Natural killer cell (primary cell): ENCODE data around the gene GPM6B. TPM values are rescaled to one million over a fixed set of nuclear protein-coding genes. Genes with fewer than 3 reads are reported as not detected.

Experiments
- ATAC-seq, 3 donors: fragments of 150-1000 bp in 2 of 3; fragments of 200-7000 bp in 1 of 3; cut with Tn5 transposase; 1 replicate in 1 of 3; 2 replicates in 2 of 3; pipeline ENCODE4 v1.10.0; 2021; ENCODE audit warnings: mild to moderate bottlenecking in 2 of 3, moderate library complexity in 2 of 3
- DNase-seq, 2 donors: peaks; one replicate each; pipeline versions ENCODE4 v3.0.0 to v3.0.0-alpha.2; 2013 to 2021; ENCODE audit warnings: mixed read lengths in 1 of 2
- H3K27ac ChIP-seq: one replicate; pipeline ENCODE4 v1.5.1; 2013; ENCODE audit warnings: mild to moderate bottlenecking, low read length
- H3K27me3 ChIP-seq: one replicate; pipeline ENCODE4 v1.6.1; 2013; ENCODE audit warnings: low read length; ENCODE audit not compliant: control insufficient read depth, insufficient read depth
- H3K36me3 ChIP-seq: one replicate; pipeline ENCODE4 v1.6.1; 2013; ENCODE audit warnings: low read length; ENCODE audit not compliant: control insufficient read depth, insufficient read depth
- H3K4me1 ChIP-seq: one replicate; pipeline ENCODE4 v1.6.1; 2013; ENCODE audit warnings: low read length; ENCODE audit not compliant: control insufficient read depth, insufficient read depth
- H3K4me3 ChIP-seq: one replicate; pipeline ENCODE4 v1.5.1; 2013; ENCODE audit warnings: low read length
- H3K9me3 ChIP-seq: one replicate; pipeline ENCODE4 v1.6.1; 2013; ENCODE audit warnings: low read length; ENCODE audit not compliant: control insufficient read depth, insufficient read depth
- H3K27ac Mint-ChIP-seq, 2 donors: one replicate each; pipeline ENCODE4 v1.8.0; 2022; ENCODE audit warnings: mild to moderate bottlenecking in 2 of 2, mixed read lengths in 2 of 2, moderate library complexity in 1 of 2
- H3K27me3 Mint-ChIP-seq, 2 donors: one replicate each; pipeline ENCODE4 v1.8.0; 2022; ENCODE audit warnings: low read depth in 2 of 2, mixed read lengths in 2 of 2
- H3K36me3 Mint-ChIP-seq: one replicate; pipeline ENCODE4 v1.8.0; 2022; ENCODE audit warnings: mixed read lengths
- H3K4me1 Mint-ChIP-seq, 2 donors: one replicate each; pipeline ENCODE4 v1.8.0; 2022; ENCODE audit warnings: mixed read lengths in 2 of 2
- H3K4me3 Mint-ChIP-seq: one replicate; pipeline ENCODE4 v1.8.0; 2022; ENCODE audit warnings: mild to moderate bottlenecking, moderate library complexity, mixed read lengths
- H3K9me3 Mint-ChIP-seq, 2 donors: one replicate each; pipeline ENCODE4 v1.8.0; 2022; ENCODE audit warnings: mixed read lengths in 2 of 2
- WGBS: methylation state at CpG from one replicate; pipeline ENCODE4 v1.1.7; 2013; ENCODE audit warnings: missing lambda C conversion rate; ENCODE audit not compliant: insufficient coverage; 5-methylcytosine and 5-hydroxymethylcytosine counted together
- intact Hi-C: fragments of 100-400 bp; cut with micrococcal nuclease; formaldehyde crosslinking; loops from one replicate; pipeline ENCODE4 v1.14.2; 2022
- total RNA-seq, 4 donors: library from RNA; stranded (reverse); fragments of 120-200 nt in 1 of 4; gene quantifications; one replicate each; pipeline versions ENCODE4 v1.2.3 to v1.2.4, GENCODE V29; 2013 to 2022
- TF ChIP-seq, protein P1 (sequence below): fragments of 200-600 bp; IDR thresholded peaks from one replicate; pipeline ENCODE4 v1.8.0; 2022; ENCODE audit warnings: antibody characterized with exemption

The GPM6B gene
- total RNA-seq, 3 donors from 2014 or later (not counting 1 experiment from before 2014, with no cell fraction given): not detected

GRCh38 chrX:13791145-13791544, 25.7 kb downstream of the GPM6B start:
- H3K9me3 ChIP-seq: no peaks in the 10 kb centered on the region
- H3K4me1 ChIP-seq: no peaks in the 10 kb centered on the region
- no peaks in the 10 kb centered on the region for H3K27me3 ChIP-seq
- no peaks in the 10 kb centered on the region for H3K9me3 Mint-ChIP-seq
- H3K27ac Mint-ChIP-seq: no peak overlapping the region
- TF ChIP-seq, protein P1, sequence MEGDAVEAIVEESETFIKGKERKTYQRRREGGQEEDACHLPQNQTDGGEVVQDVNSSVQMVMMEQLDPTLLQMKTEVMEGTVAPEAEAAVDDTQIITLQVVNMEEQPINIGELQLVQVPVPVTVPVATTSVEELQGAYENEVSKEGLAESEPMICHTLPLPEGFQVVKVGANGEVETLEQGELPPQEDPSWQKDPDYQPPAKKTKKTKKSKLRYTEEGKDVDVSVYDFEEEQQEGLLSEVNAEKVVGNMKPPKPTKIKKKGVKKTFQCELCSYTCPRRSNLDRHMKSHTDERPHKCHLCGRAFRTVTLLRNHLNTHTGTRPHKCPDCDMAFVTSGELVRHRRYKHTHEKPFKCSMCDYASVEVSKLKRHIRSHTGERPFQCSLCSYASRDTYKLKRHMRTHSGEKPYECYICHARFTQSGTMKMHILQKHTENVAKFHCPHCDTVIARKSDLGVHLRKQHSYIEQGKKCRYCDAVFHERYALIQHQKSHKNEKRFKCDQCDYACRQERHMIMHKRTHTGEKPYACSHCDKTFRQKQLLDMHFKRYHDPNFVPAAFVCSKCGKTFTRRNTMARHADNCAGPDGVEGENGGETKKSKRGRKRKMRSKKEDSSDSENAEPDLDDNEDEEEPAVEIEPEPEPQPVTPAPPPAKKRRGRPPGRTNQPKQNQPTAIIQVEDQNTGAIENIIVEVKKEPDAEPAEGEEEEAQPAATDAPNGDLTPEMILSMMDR: no peak
- H3K4me3 ChIP-seq: no peak overlapping the region
- intact Hi-C loops: no loop called here
- ATAC-seq: no peak
- H3K4me1 Mint-ChIP-seq: no peaks in the 10 kb centered on the region
- no peaks in the 10 kb centered on the region for H3K36me3 Mint-ChIP-seq
- WGBS: 100% methylated on average over 1 of the region's 2 CpGs
- DNase-seq: no peak
- no peaks in the 10 kb centered on the region for H3K27me3 Mint-ChIP-seq
- no peak overlapping the region for H3K4me3 Mint-ChIP-seq
- no peaks in the 10 kb centered on the region for H3K36me3 ChIP-seq
- H3K27ac ChIP-seq: no peak overlapping the region

- H3K4me1 Mint-ChIP-seq: no peaks in the 10 kb centered on the region
- H3K36me3 ChIP-seq: no peaks in the 10 kb centered on the region
- H3K36me3 Mint-ChIP-seq: no peaks in the 10 kb centered on the region
- DNase-seq (no peak), ATAC-seq (no peak)
- H3K9me3 ChIP-seq: no peaks in the 10 kb centered on the region
- no peaks in the 10 kb centered on the region for H3K9me3 Mint-ChIP-seq
- H3K4me3 Mint-ChIP-seq: no peak overlapping the region
- TF ChIP-seq, protein P1: no peak
- H3K27ac ChIP-seq: no peak overlapping the region
- intact Hi-C loops: no loop called here
- no peaks in the 10 kb centered on the region for H3K27me3 Mint-ChIP-seq
- no peaks in the 10 kb centered on the region for H3K4me1 ChIP-seq
- 54% methylated on average over 3 of the region's 6 CpGs for WGBS
- no peaks in the 10 kb centered on the region for H3K27me3 ChIP-seq
- H3K4me3 ChIP-seq: no peak overlapping the region
- no peak overlapping the region for H3K27ac Mint-ChIP-seq
Measured at GRCh38 chrX:13790206-13791131, 26.4 kb downstream of the GPM6B start.

GRCh38 chrX:13786048-13786447, 30.8 kb downstream of the GPM6B start:
- intact Hi-C loops: no loop called here
- Histone ChIP-seq H3K9me3 (no peaks in the 10 kb centered on the region), H3K36me3 (no peaks in the 10 kb centered on the region), H3K27me3 (no peaks in the 10 kb centered on the region), H3K4me3 (no peak overlapping the region), H3K27ac (no peak overlapping the region), H3K4me1 (no peaks in the 10 kb centered on the region)
- no peak for ATAC-seq
- DNase-seq: no peak
- H3K4me1 Mint-ChIP-seq: no peaks in the 10 kb centered on the region
- H3K4me3 Mint-ChIP-seq: no peak overlapping the region
- no peaks in the 10 kb centered on the region for H3K27me3 Mint-ChIP-seq
- TF ChIP-seq, protein P1: no peak
- no peaks in the 10 kb centered on the region for H3K36me3 Mint-ChIP-seq
- no peak overlapping the region for H3K27ac Mint-ChIP-seq
- 84% methylated on average over 5 of the region's 8 CpGs for WGBS
- no peaks in the 10 kb centered on the region for H3K9me3 Mint-ChIP-seq
